Epithelial cell of proximal tubule (primary cell): Measurements from ENCODE around the gene DEFB131A. TPM values are rescaled to one million over a fixed set of nuclear protein-coding genes. Genes with fewer than 3 reads are reported as not detected.
A peak's percentile ranks its signal among the peaks of the same experiment; 100 is the strongest.
"Not testable (repeated sequence)": the region's sequence is repeated elsewhere in the genome, so short reads cannot be mapped to it uniquely, and the experiment has no call there.

ENCODE experiments used
- DNase-seq: peaks from one replicate; pipeline ENCODE4 v3.0.0-alpha.2; 2011; ENCODE audit warnings: low read depth
- H3K4me3 ChIP-seq: 2 replicates; pipeline ENCODE4 v1.5.1; 2011; ENCODE audit warnings: low read depth, mild to moderate bottlenecking, low read length
- CTCF ChIP-seq: conservative IDR thresholded peaks from 2 replicates; pipeline ENCODE4 v1.5.1; 2012; ENCODE audit warnings: low read depth, mild to moderate bottlenecking, low read length
- total RNA-seq: library from RNA; depleted of rRNA; stranded (reverse); fragments of >200 nt; gene quantifications from 2 replicates; pipeline ENCODE4 v1.2.3, GENCODE V29; 2015

The DEFB131A gene
- total RNA-seq, result not detected in 2 replicates

- not testable (repeated sequence) for H3K4me3 ChIP-seq, DNase-seq
Measured at GRCh38 chr4:9444114-9444513, at the start of gene DEFB131A. TSS of gene DEFB131A (plus strand) at chr4:9444414. CDS start at chr4:9444534, 120 bp downstream.

GRCh38 chr4:9405774-9406173 lies 38.4 kb upstream of the DEFB131A start:
- DNase-seq, result not testable (repeated sequence)

GRCh38 chr4:9406491-9406890 lies 37.7 kb upstream of the DEFB131A start:
- not testable (repeated sequence) for H3K4me3 ChIP-seq, DNase-seq

More at GRCh38 chr4:9405774-9406173, 38.4 kb upstream of the DEFB131A start:
- H3K4me3 ChIP-seq, result not testable (repeated sequence)

- no peak overlapping the region for H3K4me3 ChIP-seq
- no peak for TF ChIP-seq CTCF
Measured at GRCh38 chr4:9409793-9410192, 34.4 kb upstream of the DEFB131A start.

GRCh38 chr4:9421884-9422455 lies 22.2 kb upstream of the DEFB131A start:
- H3K4me3 ChIP-seq, result not testable (repeated sequence)
- peak; percentile 26 for DNase-seq

More at GRCh38 chr4:9409793-9410192, 34.4 kb upstream of the DEFB131A start:
- no peak for DNase-seq

- H3K4me3 ChIP-seq, DNase-seq: not testable (repeated sequence)
Measured at GRCh38 chr4:9425916-9426315, 18.3 kb upstream of the DEFB131A start.

- not testable (repeated sequence) for DNase-seq, H3K4me3 ChIP-seq
- peak; percentile 30 for TF ChIP-seq CTCF
Measured at GRCh38 chr4:9430061-9430460, 14.2 kb upstream of the DEFB131A start.

GRCh38 chr4:9433320-9433719 lies 10.9 kb upstream of the DEFB131A start:
- DNase-seq, H3K4me3 ChIP-seq: not testable (repeated sequence)

GRCh38 chr4:9436728-9437127 lies 7.5 kb upstream of the DEFB131A start:
- DNase-seq, H3K4me3 ChIP-seq: not testable (repeated sequence)

GRCh38 chr4:9442355-9442754 lies 1.9 kb upstream of the DEFB131A start:
- not testable (repeated sequence) for DNase-seq, H3K4me3 ChIP-seq

GRCh38 chr4:9444681-9445080 lies 467 bp downstream of the DEFB131A start:
- not testable (repeated sequence) for H3K4me3 ChIP-seq, DNase-seq

GRCh38 chr4:9452251-9452650 lies 8.0 kb downstream of the DEFB131A start:
- not testable (repeated sequence) for H3K4me3 ChIP-seq

GRCh38 chr4:9454284-9454683 lies 10.1 kb downstream of the DEFB131A start:
- not testable (repeated sequence) for H3K4me3 ChIP-seq, DNase-seq

More at GRCh38 chr4:9452251-9452650, 8.0 kb downstream of the DEFB131A start:
- DNase-seq, result not testable (repeated sequence)

- H3K4me3 ChIP-seq, DNase-seq: not testable (repeated sequence)
Measured at GRCh38 chr4:9455046-9455445, 10.8 kb downstream of the DEFB131A start.

GRCh38 chr4:9479466-9479865 lies 35.3 kb downstream of the DEFB131A start:
- H3K4me3 ChIP-seq, DNase-seq: not testable (repeated sequence)

- H3K4me3 ChIP-seq, DNase-seq: not testable (repeated sequence)
Measured at GRCh38 chr4:9480066-9480465, 35.9 kb downstream of the DEFB131A start.

- not testable (repeated sequence) for DNase-seq, H3K4me3 ChIP-seq
Measured at GRCh38 chr4:9482871-9483270, 38.7 kb downstream of the DEFB131A start.

GRCh38 chr4:9483682-9484081 lies 39.5 kb downstream of the DEFB131A start:
- not testable (repeated sequence) for DNase-seq

More at GRCh38 chr4:9483682-9484081, 39.5 kb downstream of the DEFB131A start:
- not testable (repeated sequence) for H3K4me3 ChIP-seq
